ENCODE measurements around the gene CCDC60. TPM values are rescaled to one million over a fixed set of nuclear protein-coding genes. Genes with fewer than 3 reads are reported as not detected.

Gene CCDC60
- total RNA-seq, 1 experiment from 2014 or later, result not detected

DNA sequence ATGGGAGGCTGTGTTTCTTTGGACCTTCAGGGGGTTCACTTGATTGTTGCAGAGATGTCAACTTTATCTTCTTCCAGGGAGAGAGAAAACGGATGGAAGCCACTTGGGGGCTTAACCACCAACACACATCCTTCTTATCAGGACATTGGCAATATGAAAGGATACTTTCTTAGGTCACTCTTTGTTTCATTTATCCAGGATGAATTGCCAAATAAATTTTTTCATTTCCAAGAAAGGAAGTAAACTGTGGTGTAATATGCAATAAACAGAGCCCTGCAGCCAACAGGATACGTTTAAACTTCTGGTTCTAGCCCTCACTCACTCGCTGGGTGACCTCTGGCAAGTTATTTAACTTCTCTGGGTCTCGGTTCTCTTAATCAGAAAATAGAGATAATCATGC is 77.8 kb downstream of the CCDC60 start:
- H3K4me2 ChIP-seq (ENCODE audit: low read length), result no peak overlapping the region
- H3K9me2 ChIP-seq (ENCODE audit: insufficient read depth), result no peaks in the 10 kb centered on the region
- ChIA-PET RAD21 (ENCODE audit: low non-redundant PET in 1 of 2, low total read pairs in 2 of 2, uncharacterized antibody in 2 of 2, unreplicated experiment in 2 of 2) (no interaction called here), POLR2A (no interaction called here), CTCF (interaction anchor here (0.8 to 2.0 kb wide), 8 partner anchors 11 to 433 kb away, joined by 3 to 12 read pairs (median 4); no protein-coding TSS in a partner anchor)
- no peak for ATAC-seq
- no peak overlapping the region for H3K27ac ChIP-seq (ENCODE audit: low read depth, low read length)
- DNase-seq (ENCODE audit: low read depth, low spot score), result no peak
- H3K36me3 ChIP-seq (ENCODE audit: control insufficient read depth in 1 of 2, insufficient read depth in 2 of 2, low read length in 2 of 2), result no peaks in the 10 kb centered on the region
- no peak overlapping the region for H2AFZ ChIP-seq (ENCODE audit: low read depth, low read length, poor library complexity, severe bottlenecking)
- no peak overlapping the region for H3K9ac ChIP-seq (ENCODE audit: low read length)
- no peak overlapping the region for H3K4me3 ChIP-seq (replicated peaks in 1 of 2; ENCODE audit: low read depth in 1 of 2, low read length in 2 of 2)
- H4K20me1 ChIP-seq (ENCODE audit: insufficient read depth), result no peaks in the 10 kb centered on the region
- peaks cover 31% of the 10 kb centered on the region; the same call in 1 of the 2 replicates for H3K27me3 ChIP-seq (ENCODE audit: insufficient read depth, low read length)
- H3K79me2 ChIP-seq (ENCODE audit: insufficient read depth, low read length), result no peaks in the 10 kb centered on the region
- intact Hi-C loops (cut with micrococcal nuclease), result loop anchor here (2.0 kb wide), 1 partner anchor 1008 kb away; no protein-coding TSS in a partner anchor
- H3K9me3 ChIP-seq (ENCODE audit: control insufficient read depth in 1 of 2, insufficient read depth in 1 of 2, low read depth in 1 of 2, low read length in 2 of 2), result no peaks in the 10 kb centered on the region
- H3K4me1 ChIP-seq (ENCODE audit: control insufficient read depth in 1 of 2, insufficient read depth in 2 of 2, low read length in 2 of 2), result no peaks in the 10 kb centered on the region
- TF ChIP-seq, protein P1, sequence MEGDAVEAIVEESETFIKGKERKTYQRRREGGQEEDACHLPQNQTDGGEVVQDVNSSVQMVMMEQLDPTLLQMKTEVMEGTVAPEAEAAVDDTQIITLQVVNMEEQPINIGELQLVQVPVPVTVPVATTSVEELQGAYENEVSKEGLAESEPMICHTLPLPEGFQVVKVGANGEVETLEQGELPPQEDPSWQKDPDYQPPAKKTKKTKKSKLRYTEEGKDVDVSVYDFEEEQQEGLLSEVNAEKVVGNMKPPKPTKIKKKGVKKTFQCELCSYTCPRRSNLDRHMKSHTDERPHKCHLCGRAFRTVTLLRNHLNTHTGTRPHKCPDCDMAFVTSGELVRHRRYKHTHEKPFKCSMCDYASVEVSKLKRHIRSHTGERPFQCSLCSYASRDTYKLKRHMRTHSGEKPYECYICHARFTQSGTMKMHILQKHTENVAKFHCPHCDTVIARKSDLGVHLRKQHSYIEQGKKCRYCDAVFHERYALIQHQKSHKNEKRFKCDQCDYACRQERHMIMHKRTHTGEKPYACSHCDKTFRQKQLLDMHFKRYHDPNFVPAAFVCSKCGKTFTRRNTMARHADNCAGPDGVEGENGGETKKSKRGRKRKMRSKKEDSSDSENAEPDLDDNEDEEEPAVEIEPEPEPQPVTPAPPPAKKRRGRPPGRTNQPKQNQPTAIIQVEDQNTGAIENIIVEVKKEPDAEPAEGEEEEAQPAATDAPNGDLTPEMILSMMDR (IDR thresholded peaks at IDR 0.05 in 2 of 3, conservative IDR thresholded peaks at IDR 0.05 in 1 of 3; ENCODE audit: borderline replicate concordance in 1 of 3, insufficient read depth in 1 of 3, low read depth in 2 of 3, low read length in 2 of 3), result no peak
- no peak for TF ChIP-seq SIN3A (IDR thresholded peaks at IDR 0.05; ENCODE audit: low read depth)
- no TSS peak for BruUV-seq (replicated peaks)

DNA sequence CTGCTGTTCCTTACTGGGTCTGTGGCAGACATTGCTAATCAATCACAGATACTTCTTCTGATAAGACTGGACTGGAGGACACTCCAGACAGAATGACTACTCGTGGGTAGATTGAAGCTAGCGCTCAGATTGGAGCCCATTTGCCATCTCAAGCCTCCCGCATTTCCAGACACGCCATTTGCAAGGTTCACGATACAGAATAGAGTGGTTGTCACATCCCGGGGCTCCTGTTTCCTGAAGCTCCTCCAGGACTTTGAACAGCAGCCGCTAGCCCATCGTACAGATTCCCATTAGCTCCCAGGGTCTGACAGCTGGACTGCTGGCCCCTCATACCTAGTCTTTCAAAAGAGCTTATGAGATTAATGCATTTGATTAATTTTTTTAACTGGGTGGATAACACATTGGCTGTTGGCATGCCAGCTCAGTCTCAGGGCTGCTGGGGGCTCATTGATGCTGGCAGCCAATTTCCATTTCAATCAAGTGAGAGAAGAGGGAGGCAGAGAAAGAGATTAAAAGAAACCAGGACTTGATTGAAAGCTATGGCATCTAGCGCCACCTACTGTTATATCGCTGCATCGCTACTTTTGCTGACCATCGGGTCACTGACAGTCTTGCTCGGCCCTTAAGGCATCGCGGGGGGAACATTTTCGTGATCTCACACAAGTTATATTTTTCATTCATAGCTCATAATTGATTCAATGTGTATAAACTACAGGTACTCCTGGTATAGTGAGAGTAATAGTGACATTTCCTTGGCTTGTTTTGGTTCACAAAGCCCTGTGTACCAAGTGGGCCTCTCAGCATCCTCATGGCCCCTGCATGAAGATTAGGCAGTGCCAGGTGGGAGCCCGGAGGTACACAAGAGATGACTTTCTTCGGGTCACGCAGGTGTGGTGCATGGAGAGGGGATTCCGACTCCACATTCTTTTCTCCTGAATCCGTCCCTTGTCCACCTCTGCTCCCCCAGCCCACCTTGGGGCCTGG is 78.6 kb downstream of the CCDC60 start:
- no peaks in the 10 kb centered on the region for H3K9me2 ChIP-seq (ENCODE audit: insufficient read depth)
- ATAC-seq, result peak; percentile 86
- H3K27ac ChIP-seq (ENCODE audit: low read depth, low read length), result no peak overlapping the region
- peaks cover 35% of the 10 kb centered on the region; the same call in 1 of the 2 replicates for H3K27me3 ChIP-seq (ENCODE audit: insufficient read depth, low read length)
- ChIA-PET POLR2A (no interaction called here), RAD21 (ENCODE audit: low non-redundant PET in 1 of 2, low total read pairs in 2 of 2, uncharacterized antibody in 2 of 2, unreplicated experiment in 2 of 2) (interaction anchor here in 1 of 2 experiments (0.6 kb wide), 1 partner anchor 13 kb away, joined by 3 read pairs; no protein-coding TSS in a partner anchor), CTCF (interaction anchor here (0.8 to 2.0 kb wide), 8 partner anchors 12 to 434 kb away, joined by 3 to 12 read pairs (median 4); no protein-coding TSS in a partner anchor)
- H4K20me1 ChIP-seq (ENCODE audit: insufficient read depth), result no peaks in the 10 kb centered on the region
- H3K9ac ChIP-seq (ENCODE audit: low read length), result no peak overlapping the region
- peak; percentile 56 for DNase-seq (ENCODE audit: low read depth, low spot score)
- intact Hi-C loops (cut with micrococcal nuclease), result loop anchor here (1.0 to 2.0 kb wide), 5 partner anchors 298 to 1008 kb away; no protein-coding TSS in a partner anchor
- no peak overlapping the region for H3K4me3 ChIP-seq (replicated peaks in 1 of 2; ENCODE audit: low read depth in 1 of 2, low read length in 2 of 2)
- TF ChIP-seq CEBPB (IDR thresholded peaks at IDR 0.05; ENCODE audit: low read depth) (no peak), RAD21 (IDR thresholded peaks at IDR 0.05; ENCODE audit: low read depth) (peak; percentile 89)
- TF ChIP-seq, protein P1 (IDR thresholded peaks at IDR 0.05 in 2 of 3, conservative IDR thresholded peaks at IDR 0.05 in 1 of 3; ENCODE audit: borderline replicate concordance in 1 of 3, insufficient read depth in 1 of 3, low read depth in 2 of 3, low read length in 2 of 3), result peak; percentile 74 to 90 (median 83)
- no peaks in the 10 kb centered on the region for H3K4me1 ChIP-seq (ENCODE audit: control insufficient read depth in 1 of 2, insufficient read depth in 2 of 2, low read length in 2 of 2)
- H3K79me2 ChIP-seq (ENCODE audit: insufficient read depth, low read length), result no peaks in the 10 kb centered on the region
- no peaks in the 10 kb centered on the region for H3K9me3 ChIP-seq (ENCODE audit: control insufficient read depth in 1 of 2, insufficient read depth in 1 of 2, low read depth in 1 of 2, low read length in 2 of 2)
- no peak overlapping the region for H3K4me2 ChIP-seq (ENCODE audit: low read length)
- no peaks in the 10 kb centered on the region for H3K36me3 ChIP-seq (ENCODE audit: control insufficient read depth in 1 of 2, insufficient read depth in 2 of 2, low read length in 2 of 2)
- BruUV-seq (replicated peaks), result no TSS peak
- no peak overlapping the region for H2AFZ ChIP-seq (ENCODE audit: low read depth, low read length, poor library complexity, severe bottlenecking)

Data from HCT116 (cell line).